KMS-11 (cell line): ENCODE data around the gene CCDC51.
A peak's percentile ranks its signal among the peaks of the same experiment; 100 is the strongest.

Source experiments
- H2AFZ ChIP-seq: fragments of 200-600 bp; sonication (generic); 2 replicates; pipeline ENCODE4 v1.6.1; 2016; ENCODE audit warnings: antibody characterized with exemption, mixed run types, low read depth
- H3K27ac ChIP-seq: fragments of 200-600 bp; sonication (generic); 2 replicates; pipeline ENCODE4 v1.6.1; 2016; ENCODE audit warnings: mild to moderate bottlenecking, mixed run types
- H3K27me3 ChIP-seq: fragments of 200-600 bp; sonication (generic); 2 replicates; pipeline ENCODE4 v1.6.1; 2017; ENCODE audit warnings: mild to moderate bottlenecking, low read depth, mixed run types, moderate library complexity; ENCODE audit not compliant: insufficient read depth
- H3K36me3 ChIP-seq: fragments of 200-600 bp; sonication (generic); 2 replicates; pipeline ENCODE4 v1.6.1; 2017; ENCODE audit warnings: mild to moderate bottlenecking, mixed run types; ENCODE audit not compliant: insufficient read depth
- H3K4me1 ChIP-seq: fragments of 200-600 bp; sonication (generic); 2 replicates; pipeline ENCODE4 v1.6.1; 2016; ENCODE audit warnings: mild to moderate bottlenecking, low read depth, mixed run types; ENCODE audit not compliant: poor library complexity, severe bottlenecking
- H3K4me2 ChIP-seq: fragments of 200-600 bp; sonication (generic); 2 replicates; pipeline ENCODE4 v1.7.0; 2016; ENCODE audit warnings: mild to moderate bottlenecking, mixed run types
- H3K4me3 ChIP-seq: fragments of 200-600 bp; sonication (generic); IDR thresholded peaks from 2 replicates; pipeline ENCODE4 v1.6.1; 2017; ENCODE audit warnings: low read depth, low read length, mixed read lengths; ENCODE audit not compliant: insufficient read depth
- H3K79me2 ChIP-seq: fragments of 200-600 bp; sonication (generic); 2 replicates; pipeline ENCODE4 v1.6.1; 2016; ENCODE audit warnings: low read depth, mixed run types; ENCODE audit not compliant: insufficient read depth
- H3K9ac ChIP-seq: fragments of 200-600 bp; sonication (generic); 2 replicates; pipeline ENCODE4 v1.6.1; 2016; ENCODE audit warnings: mild to moderate bottlenecking, mixed run types
- H4K20me1 ChIP-seq: fragments of 200-600 bp; sonication (generic); 2 replicates; pipeline ENCODE4 v1.6.1; 2016; ENCODE audit warnings: mild to moderate bottlenecking, mixed run types; ENCODE audit not compliant: insufficient read depth
- TF ChIP-seq, protein P1 (sequence below): fragments of 200-600 bp; sonication (generic); conservative IDR thresholded peaks from 2 replicates; pipeline ENCODE4 v1.6.1; 2017; ENCODE audit warnings: low read depth, mild to moderate bottlenecking, antibody characterized with exemption, low read length, moderate library complexity, mixed read lengths

CCDC51 gene

DNA sequence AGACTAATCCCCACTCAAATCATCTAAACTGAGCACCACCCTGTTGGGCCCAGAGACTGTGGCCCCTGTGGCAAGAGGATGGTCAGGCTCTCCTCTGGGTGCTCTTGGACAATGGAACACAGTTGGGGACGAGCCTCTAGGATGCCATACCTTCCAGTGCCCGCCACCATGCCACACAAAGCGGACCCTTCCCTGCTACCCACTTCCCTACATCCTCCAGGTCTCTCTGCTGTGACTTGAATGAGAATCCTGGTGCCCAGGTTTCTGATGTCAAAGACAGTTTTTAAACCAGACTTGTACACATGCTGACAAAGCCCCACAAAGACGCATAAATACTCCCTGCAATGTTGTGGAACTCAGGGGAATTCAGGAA is 4.7 kb downstream of the CCDC51 start:
- H3K9ac ChIP-seq = no peak overlapping the region
- H3K27ac ChIP-seq = no peak overlapping the region
- peaks cover 10% of the 10 kb centered on the region for H3K4me1 ChIP-seq

DNA sequence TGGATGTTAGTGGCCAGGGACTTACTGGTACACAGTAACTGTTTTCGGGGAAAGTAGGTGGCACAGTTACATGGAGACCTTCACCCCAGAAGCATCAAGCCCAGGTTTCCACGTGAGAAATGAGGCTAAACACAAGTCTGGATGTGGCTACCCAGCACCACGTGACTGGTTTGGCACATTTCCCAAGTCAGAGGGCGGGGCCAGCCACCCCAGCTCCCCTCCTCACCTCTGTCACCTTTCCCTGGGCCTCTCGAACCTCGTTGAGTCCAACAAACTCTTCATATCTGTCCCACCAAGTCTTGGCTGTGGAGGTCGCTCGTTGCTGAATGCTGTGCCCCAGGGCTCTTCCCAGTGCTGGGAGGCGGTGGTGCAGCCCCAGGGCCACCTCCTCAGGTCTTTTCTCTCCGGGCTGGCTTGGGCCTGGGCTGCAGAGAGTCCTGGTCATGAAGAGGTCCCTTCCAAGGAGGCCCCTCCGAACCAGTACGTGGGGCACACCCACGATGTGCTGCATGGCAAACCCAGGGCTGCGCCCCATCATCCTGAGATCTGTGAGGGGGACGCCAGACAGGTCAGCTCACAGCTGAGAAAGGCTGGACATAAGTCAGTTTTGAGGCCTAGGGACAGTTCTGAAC is 5.2 kb downstream of the CCDC51 start:
- H3K9ac ChIP-seq = no peak overlapping the region
- no peak overlapping the region for H3K27ac ChIP-seq
- no peak overlapping the region for H2AFZ ChIP-seq
- no peaks in the 10 kb centered on the region for H3K27me3 ChIP-seq
- H3K4me1 ChIP-seq = peaks cover 13% of the 10 kb centered on the region
- no peak overlapping the region for H3K4me3 ChIP-seq
- TF ChIP-seq, protein P1, sequence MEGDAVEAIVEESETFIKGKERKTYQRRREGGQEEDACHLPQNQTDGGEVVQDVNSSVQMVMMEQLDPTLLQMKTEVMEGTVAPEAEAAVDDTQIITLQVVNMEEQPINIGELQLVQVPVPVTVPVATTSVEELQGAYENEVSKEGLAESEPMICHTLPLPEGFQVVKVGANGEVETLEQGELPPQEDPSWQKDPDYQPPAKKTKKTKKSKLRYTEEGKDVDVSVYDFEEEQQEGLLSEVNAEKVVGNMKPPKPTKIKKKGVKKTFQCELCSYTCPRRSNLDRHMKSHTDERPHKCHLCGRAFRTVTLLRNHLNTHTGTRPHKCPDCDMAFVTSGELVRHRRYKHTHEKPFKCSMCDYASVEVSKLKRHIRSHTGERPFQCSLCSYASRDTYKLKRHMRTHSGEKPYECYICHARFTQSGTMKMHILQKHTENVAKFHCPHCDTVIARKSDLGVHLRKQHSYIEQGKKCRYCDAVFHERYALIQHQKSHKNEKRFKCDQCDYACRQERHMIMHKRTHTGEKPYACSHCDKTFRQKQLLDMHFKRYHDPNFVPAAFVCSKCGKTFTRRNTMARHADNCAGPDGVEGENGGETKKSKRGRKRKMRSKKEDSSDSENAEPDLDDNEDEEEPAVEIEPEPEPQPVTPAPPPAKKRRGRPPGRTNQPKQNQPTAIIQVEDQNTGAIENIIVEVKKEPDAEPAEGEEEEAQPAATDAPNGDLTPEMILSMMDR = no peak
- H4K20me1 ChIP-seq = no peaks in the 10 kb centered on the region
- no peaks in the 10 kb centered on the region for H3K36me3 ChIP-seq
- no peaks in the 10 kb centered on the region for H3K79me2 ChIP-seq
- H3K4me2 ChIP-seq = no peak overlapping the region

More for the DNA sequence above, 4.7 kb downstream of the CCDC51 start:
- no peak overlapping the region for H3K4me3 ChIP-seq
- no peaks in the 10 kb centered on the region for H3K27me3 ChIP-seq
- H3K4me2 ChIP-seq = no peak overlapping the region
- TF ChIP-seq, protein P1 = no peak
- no peaks in the 10 kb centered on the region for H3K36me3 ChIP-seq
- peaks cover under 1% of the 10 kb centered on the region; the same call in 1 of the 2 replicates for H3K79me2 ChIP-seq
- no peak overlapping the region for H2AFZ ChIP-seq
- H4K20me1 ChIP-seq = no peaks in the 10 kb centered on the region

DNA sequence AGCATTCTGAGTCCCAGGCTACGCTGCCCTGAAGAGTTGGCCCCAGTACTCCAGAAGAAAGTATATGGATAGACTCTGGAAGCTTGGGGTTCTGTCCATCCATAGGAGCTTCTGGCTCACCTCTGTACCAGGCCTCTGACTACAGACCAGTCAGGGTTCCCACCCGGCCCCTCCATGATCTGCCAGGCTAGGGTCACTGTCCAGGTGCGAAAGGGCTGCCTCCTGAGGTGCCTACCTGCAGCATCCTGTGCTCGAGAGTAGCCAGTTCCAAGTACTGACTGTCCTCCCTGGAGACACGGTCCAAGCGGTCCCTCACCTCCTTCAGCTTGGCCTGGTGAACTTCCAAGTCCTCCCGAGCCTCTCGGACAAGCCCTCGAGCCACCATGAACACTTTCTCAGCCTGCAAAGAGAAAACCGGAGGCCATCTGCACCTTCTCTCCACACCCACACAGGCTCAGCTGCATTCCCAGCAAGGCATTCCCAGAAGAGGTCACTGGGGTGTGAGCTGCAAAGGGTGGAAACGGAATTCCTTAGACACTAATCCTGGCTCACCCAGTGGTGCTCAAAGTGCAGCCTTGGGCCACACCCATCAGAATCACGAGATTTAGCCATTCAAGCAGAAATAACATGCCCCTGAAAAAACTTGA is 6.3 kb downstream of the CCDC51 start:
- Histone ChIP-seq H3K4me1 (peaks cover 13% of the 10 kb centered on the region), H4K20me1 (no peaks in the 10 kb centered on the region), H3K4me3 (no peak overlapping the region), H3K79me2 (no peaks in the 10 kb centered on the region), H2AFZ (no peak overlapping the region), H3K27ac (no peak overlapping the region), H3K36me3 (no peaks in the 10 kb centered on the region), H3K27me3 (no peaks in the 10 kb centered on the region), H3K9ac (no peak overlapping the region), H3K4me2 (no peak overlapping the region)
- TF ChIP-seq, protein P1 = no peak

DNA sequence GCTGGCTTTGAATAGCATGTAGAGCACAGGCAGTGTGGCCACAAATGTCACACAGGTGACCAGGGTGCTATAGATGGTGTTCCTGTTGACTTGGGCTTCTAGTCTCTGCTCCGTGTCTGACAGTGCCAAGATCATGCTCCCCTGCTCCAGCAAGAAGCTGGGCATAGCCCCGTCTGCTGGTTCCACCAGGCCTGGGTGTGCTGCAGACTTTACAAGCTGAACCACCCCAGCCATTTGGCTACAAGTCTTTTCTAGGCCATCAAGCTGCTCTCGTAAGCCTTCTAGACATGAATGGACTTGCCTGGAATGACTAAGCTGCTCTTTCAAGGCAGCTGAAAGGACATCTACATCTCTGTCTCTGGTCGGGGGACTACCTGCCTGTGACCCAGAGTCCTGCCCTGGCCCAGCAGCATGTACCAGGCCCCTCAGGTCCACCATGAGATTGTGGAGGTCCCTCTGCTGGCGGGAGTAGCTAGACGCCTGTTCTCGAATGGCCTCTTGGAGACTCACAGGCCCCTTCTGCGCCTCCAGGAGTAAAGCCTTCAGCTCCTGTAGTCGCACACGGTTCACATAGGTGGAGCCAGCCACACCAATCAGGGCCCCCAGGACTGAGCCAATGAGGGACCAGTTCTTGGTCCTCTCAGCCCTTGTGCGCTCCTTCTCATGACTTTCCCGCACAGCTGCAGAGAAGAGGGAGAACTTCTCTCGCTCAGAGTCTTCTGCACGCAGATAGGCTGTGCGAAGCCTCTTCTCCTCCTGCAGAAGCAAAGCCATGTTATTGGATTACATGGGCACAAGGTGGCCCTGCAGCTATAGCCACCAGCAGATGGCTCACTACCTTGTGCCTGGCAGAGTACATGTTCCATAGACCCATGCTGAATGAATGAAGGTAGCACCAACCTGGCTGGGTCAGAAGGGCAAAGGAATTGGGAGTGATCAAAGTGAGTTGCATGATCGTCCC is 7.2 kb downstream of the CCDC51 start:
- H3K9ac ChIP-seq = no peak overlapping the region
- TF ChIP-seq, protein P1 = 0 out of 2 replicates have a peak, but pooled peaks have one; percentile 16
- H3K27ac ChIP-seq = no peak overlapping the region
- H3K79me2 ChIP-seq = no peaks in the 10 kb centered on the region
- peaks cover 13% of the 10 kb centered on the region for H3K4me1 ChIP-seq
- no peaks in the 10 kb centered on the region for H4K20me1 ChIP-seq
- H3K4me2 ChIP-seq = no peak overlapping the region
- no peak overlapping the region for H2AFZ ChIP-seq
- H3K36me3 ChIP-seq = no peaks in the 10 kb centered on the region
- no peak overlapping the region for H3K4me3 ChIP-seq
- no peaks in the 10 kb centered on the region for H3K27me3 ChIP-seq
